Neural progenitor cell (in vitro differentiated cells): Measurements from ENCODE around the gene GMCL2.

Experiments
- EZH2 ChIP-seq: fragments of 200-600 bp; sonication (generic); IDR thresholded peaks from 2 replicates; pipeline ENCODE4 v1.6.1; 2017; ENCODE audit warnings: antibody characterized with exemption, mild to moderate bottlenecking, moderate library complexity
- EZH2phosphoT487 ChIP-seq: fragments of 200-600 bp; sonication (generic); IDR thresholded peaks from 2 replicates; pipeline ENCODE4 v1.6.1; 2017; ENCODE audit warnings: antibody characterized with exemption
- TF ChIP-seq, protein P1 (sequence below): fragments of 200-600 bp; sonication (generic); IDR thresholded peaks from 2 replicates; pipeline ENCODE4 v1.5.1; 2017; ENCODE audit warnings: antibody characterized with exemption, mild to moderate bottlenecking

- TF ChIP-seq, protein P1, sequence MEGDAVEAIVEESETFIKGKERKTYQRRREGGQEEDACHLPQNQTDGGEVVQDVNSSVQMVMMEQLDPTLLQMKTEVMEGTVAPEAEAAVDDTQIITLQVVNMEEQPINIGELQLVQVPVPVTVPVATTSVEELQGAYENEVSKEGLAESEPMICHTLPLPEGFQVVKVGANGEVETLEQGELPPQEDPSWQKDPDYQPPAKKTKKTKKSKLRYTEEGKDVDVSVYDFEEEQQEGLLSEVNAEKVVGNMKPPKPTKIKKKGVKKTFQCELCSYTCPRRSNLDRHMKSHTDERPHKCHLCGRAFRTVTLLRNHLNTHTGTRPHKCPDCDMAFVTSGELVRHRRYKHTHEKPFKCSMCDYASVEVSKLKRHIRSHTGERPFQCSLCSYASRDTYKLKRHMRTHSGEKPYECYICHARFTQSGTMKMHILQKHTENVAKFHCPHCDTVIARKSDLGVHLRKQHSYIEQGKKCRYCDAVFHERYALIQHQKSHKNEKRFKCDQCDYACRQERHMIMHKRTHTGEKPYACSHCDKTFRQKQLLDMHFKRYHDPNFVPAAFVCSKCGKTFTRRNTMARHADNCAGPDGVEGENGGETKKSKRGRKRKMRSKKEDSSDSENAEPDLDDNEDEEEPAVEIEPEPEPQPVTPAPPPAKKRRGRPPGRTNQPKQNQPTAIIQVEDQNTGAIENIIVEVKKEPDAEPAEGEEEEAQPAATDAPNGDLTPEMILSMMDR = no peak
- TF ChIP-seq EZH2 = no peak
- no peak for TF ChIP-seq EZH2phosphoT487
Observed at GRCh38 chr5:178216779-178217178, 29.6 kb upstream of the GMCL2 start.
